ENCODE results near the gene NCR2.

- TF ChIP-seq SUZ12 (IDR thresholded peaks at IDR 0.05; ENCODE audit: extremely low read depth, insufficient read depth, insufficient read length) (no peak), ZNF274 (IDR thresholded peaks at IDR 0.05; ENCODE audit: low read depth, low read length) (no peak)
Observed at GRCh38 chr6:41347378-41348050, 12.1 kb downstream of the NCR2 start.

All from NT2/D1 (cell line).